ENCODE data around the gene PLCB3. TPM values are rescaled to one million over a fixed set of nuclear protein-coding genes. Genes with fewer than 3 reads are reported as not detected.

Gene PLCB3
- polyA plus RNA-seq, 1 donor from 2014 or later = 2.1 TPM

DNA sequence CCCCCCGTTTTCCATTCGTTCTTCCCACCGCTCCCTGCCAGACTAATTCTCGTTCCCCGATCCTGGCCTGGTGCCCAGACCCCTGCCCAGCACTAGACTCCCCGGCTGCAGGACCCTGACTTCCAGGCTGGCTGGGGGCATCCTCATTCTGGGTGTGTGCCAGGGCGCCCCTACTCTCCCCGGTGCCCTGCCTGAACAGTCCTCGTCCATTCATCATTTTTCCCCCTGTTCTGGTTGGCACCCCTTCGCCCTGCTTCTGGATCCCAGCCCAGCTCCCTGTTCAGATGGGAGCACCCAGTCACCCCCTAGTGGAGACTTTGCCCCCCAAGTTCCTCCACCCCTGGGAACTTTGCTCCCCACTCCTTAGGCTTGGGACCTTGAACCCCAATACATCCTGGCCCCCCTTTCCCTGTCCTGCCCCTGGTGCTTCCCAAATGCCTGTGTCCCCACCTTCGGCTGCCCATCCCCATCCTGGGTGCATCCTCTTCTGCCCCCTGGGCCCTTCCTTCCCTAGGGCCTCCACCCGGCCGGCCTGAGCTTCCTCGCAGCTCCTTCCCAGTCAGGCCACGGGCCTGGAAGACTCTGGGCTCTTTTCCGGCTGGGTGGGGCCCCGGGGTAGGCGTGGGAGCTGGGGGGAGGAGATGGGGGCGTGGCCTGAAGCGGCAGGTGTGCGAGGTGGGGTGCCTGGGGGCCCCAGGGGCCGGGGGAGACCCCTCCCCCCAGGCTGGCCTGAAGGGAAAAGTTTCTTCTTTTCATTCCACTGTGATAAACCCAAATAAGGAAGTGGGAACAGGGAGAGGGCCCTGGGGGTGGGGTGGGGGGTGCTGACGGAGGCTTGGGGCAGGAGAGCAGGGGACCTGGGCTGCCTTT lies 908 bp downstream of the PLCB3 start:
- Histone ChIP-seq H2AFZ (ENCODE audit: low read depth, low read length) (no peak overlapping the region), H3K36me3 (ENCODE audit: insufficient read depth, low read length) (no peaks in the 10 kb centered on the region), H3K27ac (ENCODE audit: low read length) (no peak overlapping the region), H3K4me2 (ENCODE audit: low read length) (no peak overlapping the region), H3K27me3 (ENCODE audit: insufficient read depth, low read depth, low read length) (peaks cover 8% of the 10 kb centered on the region), H3K9ac (ENCODE audit: low read length) (no peak overlapping the region), H4K20me1 (ENCODE audit: insufficient read depth) (no peaks in the 10 kb centered on the region), H3K9me3 (ENCODE audit: low read length) (no peaks in the 10 kb centered on the region), H3K9me2 (ENCODE audit: insufficient read depth, low read length) (no peaks in the 10 kb centered on the region), H3K4me3 (ENCODE audit: low read length) (peak overlapping the region; percentile 44), H3K79me2 (replicated peaks; ENCODE audit: insufficient read depth, low read length) (no peaks in the 10 kb centered on the region), H3F3A (ENCODE audit: insufficient read depth, low read length, poor library complexity, severe bottlenecking) (no peaks in the 10 kb centered on the region)
- TF ChIP-seq RAD21 (conservative IDR thresholded peaks at IDR 0.05) = no peak
- TF ChIP-seq, protein P1, sequence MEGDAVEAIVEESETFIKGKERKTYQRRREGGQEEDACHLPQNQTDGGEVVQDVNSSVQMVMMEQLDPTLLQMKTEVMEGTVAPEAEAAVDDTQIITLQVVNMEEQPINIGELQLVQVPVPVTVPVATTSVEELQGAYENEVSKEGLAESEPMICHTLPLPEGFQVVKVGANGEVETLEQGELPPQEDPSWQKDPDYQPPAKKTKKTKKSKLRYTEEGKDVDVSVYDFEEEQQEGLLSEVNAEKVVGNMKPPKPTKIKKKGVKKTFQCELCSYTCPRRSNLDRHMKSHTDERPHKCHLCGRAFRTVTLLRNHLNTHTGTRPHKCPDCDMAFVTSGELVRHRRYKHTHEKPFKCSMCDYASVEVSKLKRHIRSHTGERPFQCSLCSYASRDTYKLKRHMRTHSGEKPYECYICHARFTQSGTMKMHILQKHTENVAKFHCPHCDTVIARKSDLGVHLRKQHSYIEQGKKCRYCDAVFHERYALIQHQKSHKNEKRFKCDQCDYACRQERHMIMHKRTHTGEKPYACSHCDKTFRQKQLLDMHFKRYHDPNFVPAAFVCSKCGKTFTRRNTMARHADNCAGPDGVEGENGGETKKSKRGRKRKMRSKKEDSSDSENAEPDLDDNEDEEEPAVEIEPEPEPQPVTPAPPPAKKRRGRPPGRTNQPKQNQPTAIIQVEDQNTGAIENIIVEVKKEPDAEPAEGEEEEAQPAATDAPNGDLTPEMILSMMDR (IDR thresholded peaks at IDR 0.05; ENCODE audit: poor library complexity, severe bottlenecking) = peak; percentile 13

DNA sequence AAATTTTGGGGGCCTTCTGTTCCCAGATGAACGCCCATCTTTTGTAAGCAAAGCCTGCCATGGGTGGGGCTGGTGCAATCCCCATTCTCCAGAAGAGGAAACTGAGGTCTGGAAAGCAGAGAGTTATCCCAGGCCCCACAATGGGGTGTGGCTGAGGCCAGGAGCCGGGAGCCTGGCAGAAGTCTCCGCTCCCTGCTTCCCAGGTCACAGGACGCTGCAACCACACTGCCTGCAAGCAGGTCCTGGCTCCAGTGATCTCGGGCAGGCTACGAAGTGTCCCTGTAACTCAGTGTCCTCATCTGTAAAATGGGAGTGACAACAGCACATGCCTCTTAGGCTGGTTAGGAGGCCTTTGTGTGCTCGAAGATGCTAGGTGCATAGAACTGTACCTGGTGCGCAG lies 1.7 kb downstream of the PLCB3 start:
- TF ChIP-seq POLR2AphosphoS5 (IDR thresholded peaks at IDR 0.05) (no peak), EP300 (conservative IDR thresholded peaks at IDR 0.05; ENCODE audit: poor library complexity, severe bottlenecking) (no peak), RAD21 (conservative IDR thresholded peaks at IDR 0.05) (no peak)
- Histone ChIP-seq H3K4me2 (ENCODE audit: low read length) (no peak overlapping the region), H3K9me3 (ENCODE audit: low read length) (no peaks in the 10 kb centered on the region), H3K9ac (ENCODE audit: low read length) (no peak overlapping the region), H3K79me2 (replicated peaks; ENCODE audit: insufficient read depth, low read length) (no peaks in the 10 kb centered on the region), H3K27me3 (ENCODE audit: insufficient read depth, low read depth, low read length) (peaks cover 8% of the 10 kb centered on the region), H3K9me2 (ENCODE audit: insufficient read depth, low read length) (no peaks in the 10 kb centered on the region), H3F3A (ENCODE audit: insufficient read depth, low read length, poor library complexity, severe bottlenecking) (no peaks in the 10 kb centered on the region), H2AFZ (ENCODE audit: low read depth, low read length) (no peak overlapping the region), H4K20me1 (ENCODE audit: insufficient read depth) (no peaks in the 10 kb centered on the region), H3K4me3 (ENCODE audit: low read length) (no peak overlapping the region), H3K27ac (ENCODE audit: low read length) (no peak overlapping the region), H3K36me3 (ENCODE audit: insufficient read depth, low read length) (no peaks in the 10 kb centered on the region)

DNA sequence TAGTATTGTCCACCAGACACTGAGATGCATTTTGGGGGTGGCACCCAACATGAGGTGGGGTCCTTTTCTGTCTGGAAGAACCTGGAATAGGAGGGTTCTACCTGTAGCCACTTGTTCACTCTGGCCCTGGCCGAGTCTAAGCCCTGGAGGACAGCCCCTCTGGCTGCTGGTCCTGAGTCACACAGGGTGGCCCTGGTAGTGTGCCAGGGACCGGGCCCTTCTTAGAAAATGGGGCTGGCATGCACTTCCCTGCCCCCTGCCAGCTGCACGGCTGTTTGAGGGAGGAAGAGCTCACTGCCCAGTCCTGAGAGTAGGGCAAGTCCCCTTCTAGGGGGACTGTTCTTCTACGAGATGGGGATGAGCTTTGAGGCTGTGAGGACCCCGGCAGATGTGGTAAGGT lies 2.2 kb downstream of the PLCB3 start:
- no peak overlapping the region for H2AFZ ChIP-seq (ENCODE audit: low read depth, low read length)
- no peaks in the 10 kb centered on the region for H3K9me2 ChIP-seq (ENCODE audit: insufficient read depth, low read length)
- no peaks in the 10 kb centered on the region for H3K36me3 ChIP-seq (ENCODE audit: insufficient read depth, low read length)
- H3F3A ChIP-seq (ENCODE audit: insufficient read depth, low read length, poor library complexity, severe bottlenecking) = no peaks in the 10 kb centered on the region
- H3K9me3 ChIP-seq (ENCODE audit: low read length) = no peaks in the 10 kb centered on the region
- no peaks in the 10 kb centered on the region for H4K20me1 ChIP-seq (ENCODE audit: insufficient read depth)
- H3K27ac ChIP-seq (ENCODE audit: low read length) = no peak overlapping the region
- H3K9ac ChIP-seq (ENCODE audit: low read length) = no peak overlapping the region
- H3K4me3 ChIP-seq (ENCODE audit: low read length) = no peak overlapping the region
- peaks cover 8% of the 10 kb centered on the region for H3K27me3 ChIP-seq (ENCODE audit: insufficient read depth, low read depth, low read length)
- H3K4me2 ChIP-seq (ENCODE audit: low read length) = no peak overlapping the region
- H3K79me2 ChIP-seq (replicated peaks; ENCODE audit: insufficient read depth, low read length) = no peaks in the 10 kb centered on the region
- TF ChIP-seq TAF1 (IDR thresholded peaks at IDR 0.05; ENCODE audit: low read depth) (no peak), EP300 (conservative IDR thresholded peaks at IDR 0.05; ENCODE audit: poor library complexity, severe bottlenecking) (no peak), POLR2AphosphoS5 (IDR thresholded peaks at IDR 0.05) (no peak), EZH2 (IDR thresholded peaks at IDR 0.05; ENCODE audit: borderline replicate concordance, insufficient read depth, low read length, poor library complexity, severe bottlenecking) (no peak)
- TF ChIP-seq, protein P2, sequence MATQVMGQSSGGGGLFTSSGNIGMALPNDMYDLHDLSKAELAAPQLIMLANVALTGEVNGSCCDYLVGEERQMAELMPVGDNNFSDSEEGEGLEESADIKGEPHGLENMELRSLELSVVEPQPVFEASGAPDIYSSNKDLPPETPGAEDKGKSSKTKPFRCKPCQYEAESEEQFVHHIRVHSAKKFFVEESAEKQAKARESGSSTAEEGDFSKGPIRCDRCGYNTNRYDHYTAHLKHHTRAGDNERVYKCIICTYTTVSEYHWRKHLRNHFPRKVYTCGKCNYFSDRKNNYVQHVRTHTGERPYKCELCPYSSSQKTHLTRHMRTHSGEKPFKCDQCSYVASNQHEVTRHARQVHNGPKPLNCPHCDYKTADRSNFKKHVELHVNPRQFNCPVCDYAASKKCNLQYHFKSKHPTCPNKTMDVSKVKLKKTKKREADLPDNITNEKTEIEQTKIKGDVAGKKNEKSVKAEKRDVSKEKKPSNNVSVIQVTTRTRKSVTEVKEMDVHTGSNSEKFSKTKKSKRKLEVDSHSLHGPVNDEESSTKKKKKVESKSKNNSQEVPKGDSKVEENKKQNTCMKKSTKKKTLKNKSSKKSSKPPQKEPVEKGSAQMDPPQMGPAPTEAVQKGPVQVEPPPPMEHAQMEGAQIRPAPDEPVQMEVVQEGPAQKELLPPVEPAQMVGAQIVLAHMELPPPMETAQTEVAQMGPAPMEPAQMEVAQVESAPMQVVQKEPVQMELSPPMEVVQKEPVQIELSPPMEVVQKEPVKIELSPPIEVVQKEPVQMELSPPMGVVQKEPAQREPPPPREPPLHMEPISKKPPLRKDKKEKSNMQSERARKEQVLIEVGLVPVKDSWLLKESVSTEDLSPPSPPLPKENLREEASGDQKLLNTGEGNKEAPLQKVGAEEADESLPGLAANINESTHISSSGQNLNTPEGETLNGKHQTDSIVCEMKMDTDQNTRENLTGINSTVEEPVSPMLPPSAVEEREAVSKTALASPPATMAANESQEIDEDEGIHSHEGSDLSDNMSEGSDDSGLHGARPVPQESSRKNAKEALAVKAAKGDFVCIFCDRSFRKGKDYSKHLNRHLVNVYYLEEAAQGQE (IDR thresholded peaks at IDR 0.05; ENCODE audit: borderline replicate concordance) = no peak
